Esophagus squamous epithelium (tissue), 4 donors: ENCODE measurements around the gene NRF1.

Experiments
- CTCF ChIP-seq, 6 experiments: fragments of 450-650 bp in 4 of 6; fragments of 200-600 bp in 2 of 6; sonication (generic) in 2 of 6; IDR thresholded peaks; one replicate each; pipeline ENCODE4 v1.5.1; 2016 to 2019; ENCODE audit warnings: antibody characterized with exemption in 6 of 6, mild to moderate bottlenecking in 4 of 6, moderate library complexity in 4 of 6
- POLR2A ChIP-seq, 4 donors: fragments of 450-650 bp; IDR thresholded peaks; one replicate each; pipeline ENCODE4 v1.6.1; 2017; ENCODE audit warnings: antibody characterized with exemption in 4 of 4, mild to moderate bottlenecking in 4 of 4, moderate library complexity in 3 of 4

- TF ChIP-seq CTCF (IDR thresholded peaks at IDR 0.05) (no peak), POLR2A (IDR thresholded peaks at IDR 0.05) (no peak)
These were observed 68.9 kb downstream of the NRF1 start for GRCh38 chr7:129680400-129680799.
